Activated gamma-delta T cell treated with Interleukin-2 at 50 U/mL for 16 hours (primary cell): ENCODE data around the gene ZFYVE28.

Source experiments
- DNase-seq: peaks from one replicate; pipeline ENCODE4 v3.0.0-alpha.2; 2020

Gene ZFYVE28

GRCh38 chr4:2408976-2409375, 9.5 kb downstream of the ZFYVE28 start:
- no peak for DNase-seq

GRCh38 chr4:2408401-2408958, 10.0 kb downstream of the ZFYVE28 start:
- DNase-seq = no peak

GRCh38 chr4:2407991-2408342, 10.5 kb downstream of the ZFYVE28 start:
- DNase-seq = no peak

- DNase-seq = no peak
These were observed 11.5 kb downstream of the ZFYVE28 start for GRCh38 chr4:2406920-2407319.

GRCh38 chr4:2406406-2406805, 12.0 kb downstream of the ZFYVE28 start:
- no peak for DNase-seq

- no peak for DNase-seq
These were observed 15.5 kb downstream of the ZFYVE28 start for GRCh38 chr4:2402941-2403340.

- DNase-seq = no peak
These were observed 16.2 kb downstream of the ZFYVE28 start for GRCh38 chr4:2402048-2402842.

GRCh38 chr4:2401610-2401983, 16.8 kb downstream of the ZFYVE28 start:
- no peak for DNase-seq

GRCh38 chr4:2400841-2401609, 17.4 kb downstream of the ZFYVE28 start:
- DNase-seq = no peak

GRCh38 chr4:2399631-2400190, 18.7 kb downstream of the ZFYVE28 start:
- no peak for DNase-seq

- no peak for DNase-seq
These were observed 19.2 kb downstream of the ZFYVE28 start for GRCh38 chr4:2399216-2399615.

- no peak for DNase-seq
These were observed 20.7 kb downstream of the ZFYVE28 start for GRCh38 chr4:2397596-2398379.

GRCh38 chr4:2396781-2397368, 21.6 kb downstream of the ZFYVE28 start:
- DNase-seq = no peak

GRCh38 chr4:2395584-2395983, 22.9 kb downstream of the ZFYVE28 start:
- DNase-seq = no peak

- no peak for DNase-seq
These were observed 23.4 kb downstream of the ZFYVE28 start for GRCh38 chr4:2395038-2395437.

GRCh38 chr4:2394528-2394927, 23.9 kb downstream of the ZFYVE28 start:
- no peak for DNase-seq

GRCh38 chr4:2393353-2394270, 24.8 kb downstream of the ZFYVE28 start:
- DNase-seq = no peak

- DNase-seq = no peak
These were observed 27.5 kb downstream of the ZFYVE28 start for GRCh38 chr4:2390784-2391421.

- DNase-seq = no peak
These were observed 28.3 kb downstream of the ZFYVE28 start for GRCh38 chr4:2390146-2390545.

- no peak for DNase-seq
These were observed 28.8 kb downstream of the ZFYVE28 start for GRCh38 chr4:2389691-2390090.
